Right renal cortex interstitium (tissue), 3 donors: ENCODE measurements around the gene FGFR4. TPM values are rescaled to one million over a fixed set of nuclear protein-coding genes. Genes with fewer than 3 reads are reported as not detected.
"Not testable (repeated sequence)": the region's sequence is repeated elsewhere in the genome, so short reads cannot be mapped to it uniquely, and the experiment has no call there.

Experiments
- DNase-seq, 3 donors: peaks; one replicate each; pipeline ENCODE4 v3.0.0-alpha.2; 2013; ENCODE audit warnings: low read depth in 3 of 3, low spot score in 2 of 3
- polyA plus RNA-seq, 3 donors: library from polyadenylated mRNA; unstranded; fragments of 120-200 nt; gene quantifications; one replicate each; pipeline ENCODE4 v1.2.1, GENCODE V29; 2013; ENCODE audit not compliant: insufficient read length in 3 of 3

Gene FGFR4
- 10 to 100 TPM; 48.7 to 56.4 (median 50.1) TPM for polyA plus RNA-seq

DNA sequence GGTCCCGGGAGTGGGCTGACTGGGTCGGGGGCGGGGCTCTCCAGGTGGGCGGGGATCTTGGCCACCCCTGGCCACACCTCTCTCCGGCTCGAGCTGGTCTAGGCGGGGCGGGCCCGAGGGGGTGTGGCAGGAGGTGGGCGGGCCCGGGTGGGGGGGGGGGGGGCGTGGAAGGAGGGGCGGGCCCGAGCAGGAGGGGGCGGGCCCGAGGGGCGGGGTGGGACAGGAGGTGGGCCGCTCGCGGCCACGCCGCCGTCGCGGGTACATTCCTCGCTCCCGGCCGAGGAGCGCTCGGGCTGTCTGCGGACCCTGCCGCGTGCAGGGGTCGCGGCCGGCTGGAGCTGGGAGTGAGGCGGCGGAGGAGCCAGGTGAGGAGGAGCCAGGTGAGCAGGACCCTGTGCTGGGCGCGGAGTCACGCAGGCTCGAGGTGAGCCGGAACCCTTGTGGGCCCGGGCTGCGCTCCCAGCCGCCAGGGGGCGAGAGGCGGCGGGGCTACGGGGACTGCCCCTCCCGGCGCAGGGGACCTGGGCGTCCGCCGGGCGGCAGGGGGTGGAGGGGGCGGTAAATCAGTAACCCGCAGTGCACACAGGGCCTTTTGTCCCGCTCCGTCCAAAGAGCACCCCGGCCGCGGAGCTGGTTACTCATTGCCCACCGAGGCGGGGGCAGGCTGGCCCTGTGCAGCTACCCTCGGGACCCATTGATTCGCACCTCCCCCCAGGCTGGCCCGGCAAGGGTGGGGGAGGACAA, at the start of gene FGFR4:
TSS of gene FGFR4 (plus strand) at position 262 of the 744 bp plus-strand sequence. CDS start 2,688 bp downstream, outside the sequence.
- DNase-seq, result peak in 1 of 3 donors; percentile 56

GRCh38 chr5:177036921-177037320, 49.8 kb upstream of the FGFR4 start:
- no peak for DNase-seq

DNA sequence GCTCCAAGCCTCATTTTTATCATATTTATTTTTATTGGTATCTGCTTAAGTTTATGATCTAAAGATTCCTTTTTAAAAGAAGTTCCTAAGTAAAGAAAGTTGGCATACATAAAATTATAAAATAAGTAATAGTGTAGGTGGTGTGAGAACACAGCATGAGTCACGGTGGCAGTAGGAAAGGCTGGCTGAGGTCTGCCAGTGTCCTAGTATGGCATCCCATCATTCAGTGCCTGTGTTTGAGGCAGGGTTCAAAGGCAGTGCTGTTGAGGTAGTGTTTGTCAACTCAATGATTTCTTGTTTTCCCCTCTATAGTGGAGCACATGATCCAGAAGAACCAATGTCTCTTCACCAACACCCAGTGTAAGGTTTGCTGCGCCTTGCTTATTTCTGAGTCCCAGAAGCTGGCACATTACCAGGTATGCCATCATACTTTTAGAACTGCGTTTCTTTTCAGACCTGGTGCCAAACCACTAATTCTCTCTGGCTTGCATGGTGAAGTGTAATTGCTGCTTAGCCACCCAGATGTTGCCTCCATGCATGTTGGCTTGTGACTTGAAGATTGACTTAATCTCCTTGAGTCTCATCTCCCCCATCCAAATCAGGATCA, 45.8 kb upstream of the FGFR4 start:
- DNase-seq, result no peak

- DNase-seq, result no peak
Observed at GRCh38 chr5:177041936-177042335, 44.8 kb upstream of the FGFR4 start.

DNA sequence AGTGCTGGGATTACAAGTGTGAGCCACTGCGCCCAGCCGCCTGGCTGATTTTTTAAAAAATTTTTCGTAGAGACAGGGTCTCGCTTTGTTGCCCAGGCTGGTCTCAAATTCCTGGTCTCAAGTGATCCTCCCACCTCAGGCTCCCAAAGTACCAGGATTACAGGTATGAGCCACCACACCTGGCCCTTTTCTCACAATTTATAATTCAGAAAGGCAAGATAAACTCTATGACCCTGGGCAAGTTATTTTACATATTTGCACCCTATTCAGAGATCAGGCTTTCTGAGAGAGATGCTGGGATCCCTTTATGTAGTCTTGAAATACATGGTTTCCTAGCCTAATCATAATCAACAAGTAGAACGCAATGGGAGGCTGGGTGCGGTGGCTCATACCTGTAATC, 43.6 kb upstream of the FGFR4 start:
- DNase-seq, result no peak

GRCh38 chr5:177043958-177044357, 42.8 kb upstream of the FGFR4 start:
- DNase-seq, result no peak

GRCh38 chr5:177044641-177045040, 42.1 kb upstream of the FGFR4 start:
- DNase-seq, result no peak

- DNase-seq, result no peak
Observed at GRCh38 chr5:177045631-177046030, 41.1 kb upstream of the FGFR4 start.

DNA sequence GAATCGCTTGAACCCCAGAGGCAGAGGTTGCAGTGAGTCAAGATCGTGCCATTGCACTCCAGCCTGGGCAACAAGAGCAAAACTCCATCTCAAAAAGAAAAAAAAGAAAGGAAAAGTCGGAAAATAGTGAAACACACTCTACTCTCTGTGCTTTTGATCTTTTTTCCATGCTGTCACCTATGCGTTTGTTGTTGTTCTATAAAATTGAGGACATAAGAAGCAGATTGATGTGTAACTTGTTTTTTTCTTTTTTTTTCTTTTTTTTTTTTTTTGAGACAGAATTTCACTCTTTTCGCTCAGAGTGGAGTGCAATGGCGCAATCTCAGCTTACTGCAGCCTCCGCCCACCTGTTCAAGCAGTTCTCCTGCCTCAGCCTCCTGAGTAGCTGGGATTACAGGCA, 38.2 kb upstream of the FGFR4 start:
- DNase-seq, result not testable (repeated sequence)

GRCh38 chr5:177049285-177049684, 37.4 kb upstream of the FGFR4 start:
- no peak for DNase-seq

GRCh38 chr5:177064500-177065277, 22.0 kb upstream of the FGFR4 start:
- DNase-seq, result no peak

DNA sequence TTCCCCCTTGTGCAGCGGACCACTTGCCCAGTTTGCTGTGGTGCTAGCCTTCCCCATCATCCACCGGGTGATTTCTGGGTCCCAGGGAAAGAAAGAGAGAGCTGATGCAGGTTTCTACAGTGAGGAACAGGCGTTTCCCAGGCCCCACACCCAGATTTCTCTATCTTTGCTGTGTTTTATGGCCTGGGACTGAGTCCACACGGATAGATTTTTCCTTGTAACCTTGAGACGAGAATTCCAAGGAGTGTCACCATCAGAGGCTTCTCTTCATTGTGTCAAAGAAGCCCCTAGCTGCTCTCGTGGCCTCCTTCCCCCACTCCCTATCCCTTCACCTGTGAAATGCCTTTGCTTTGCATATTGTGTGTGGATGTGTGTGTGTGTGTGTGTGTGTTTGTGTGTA, 21.2 kb upstream of the FGFR4 start:
- no peak for DNase-seq

GRCh38 chr5:177066224-177066623, 20.5 kb upstream of the FGFR4 start:
- DNase-seq, result no peak

GRCh38 chr5:177067503-177067902, 19.2 kb upstream of the FGFR4 start:
- no peak for DNase-seq

GRCh38 chr5:177070536-177071191, 16.1 kb upstream of the FGFR4 start:
- no peak for DNase-seq

- peak; percentile 72 to 85 (median 78) for DNase-seq
Observed at GRCh38 chr5:177071666-177072385, 14.9 kb upstream of the FGFR4 start.

GRCh38 chr5:177077335-177077734, 9.4 kb upstream of the FGFR4 start:
- DNase-seq, result no peak

GRCh38 chr5:177079606-177080005, 7.1 kb upstream of the FGFR4 start:
- DNase-seq, result no peak

- no peak for DNase-seq
Observed at GRCh38 chr5:177080265-177080664, 6.5 kb upstream of the FGFR4 start.

- no peak for DNase-seq
Observed at GRCh38 chr5:177081859-177082258, 4.9 kb upstream of the FGFR4 start.
